Stimulated activated CD4-positive, alpha-beta T cell treated with anti-CD3 and anti-CD28 coated beads, Interleukin-2, amount 100 ng/mL, for 48 hours (primary cell): ENCODE data around the gene HHLA2.
"Not testable (repeated sequence)": the region's sequence is repeated elsewhere in the genome, so short reads cannot be mapped to it uniquely, and the experiment has no call there.

Source experiments
- DNase-seq, 2 donors: peaks; one replicate each; pipeline ENCODE4 v3.0.0-alpha.2; 2020

HHLA2 gene

GRCh38 chr3:108345492-108346205, 49.3 kb downstream of the HHLA2 start:
- no peak for DNase-seq

DNA sequence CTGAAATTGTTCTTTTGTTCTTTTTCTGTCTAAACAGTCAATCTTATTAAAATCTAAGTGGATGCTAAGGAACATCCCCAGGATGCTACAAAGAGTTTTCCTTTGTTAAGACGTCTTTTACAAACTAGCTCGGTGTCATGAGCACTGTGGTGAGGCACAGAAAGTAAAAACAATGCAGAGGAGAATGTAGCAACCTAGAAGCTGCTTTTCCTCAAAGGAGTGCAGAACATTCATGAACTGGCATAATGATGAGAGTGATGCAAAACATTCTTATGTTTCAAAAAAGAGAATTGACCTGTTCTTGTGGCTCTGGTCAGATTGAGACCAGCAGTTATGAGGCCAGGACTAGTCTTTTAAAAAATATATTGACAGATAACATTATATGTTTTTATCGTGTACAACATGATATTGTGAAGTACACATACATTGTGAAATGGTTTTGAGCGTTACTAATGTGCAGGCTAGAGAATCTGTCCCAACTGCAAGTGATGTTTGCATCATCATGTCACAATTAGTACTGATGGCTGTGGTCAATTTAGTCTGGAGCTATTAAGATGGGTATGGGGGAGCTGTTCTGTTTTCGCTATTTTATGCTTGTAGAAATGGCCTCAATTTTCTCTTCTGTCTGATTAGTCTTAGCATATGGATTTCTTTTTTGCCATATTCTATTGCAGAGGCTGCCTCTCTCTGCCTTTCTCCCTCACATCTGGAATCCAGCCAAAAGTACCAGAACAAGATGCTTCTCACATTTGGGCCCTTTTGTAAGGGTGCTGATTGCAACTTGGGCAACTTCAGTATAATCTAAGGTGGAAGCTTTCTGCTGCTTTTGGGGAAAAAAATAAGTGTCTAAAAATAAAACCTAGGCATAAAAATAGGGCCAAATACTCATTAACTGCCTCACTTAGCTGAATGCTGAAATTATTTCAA, 50.2 kb downstream of the HHLA2 start:
- DNase-seq = no peak

GRCh38 chr3:108352176-108352575, 55.8 kb downstream of the HHLA2 start:
- DNase-seq = no peak

DNA sequence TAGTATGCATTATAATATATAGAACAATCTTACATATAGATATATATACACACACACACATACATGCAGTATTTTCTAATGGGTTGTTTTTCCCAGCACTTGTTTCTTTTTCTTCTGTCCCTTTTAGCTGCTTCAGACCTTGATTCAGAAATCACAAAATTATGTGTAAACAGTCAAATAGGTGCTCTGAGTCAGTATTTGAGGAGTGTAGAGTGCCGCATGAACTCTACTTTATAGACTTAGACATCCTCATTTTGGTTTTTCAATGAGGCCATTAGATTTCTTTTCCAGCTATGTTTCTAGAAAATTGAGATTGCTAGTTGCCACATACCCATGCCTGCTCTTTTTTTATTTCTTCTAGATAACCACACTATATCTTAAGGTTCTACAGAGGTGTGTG, 58.2 kb downstream of the HHLA2 start:
- DNase-seq = no peak

GRCh38 chr3:108357042-108357441, 60.7 kb downstream of the HHLA2 start:
- no peak for DNase-seq

DNA sequence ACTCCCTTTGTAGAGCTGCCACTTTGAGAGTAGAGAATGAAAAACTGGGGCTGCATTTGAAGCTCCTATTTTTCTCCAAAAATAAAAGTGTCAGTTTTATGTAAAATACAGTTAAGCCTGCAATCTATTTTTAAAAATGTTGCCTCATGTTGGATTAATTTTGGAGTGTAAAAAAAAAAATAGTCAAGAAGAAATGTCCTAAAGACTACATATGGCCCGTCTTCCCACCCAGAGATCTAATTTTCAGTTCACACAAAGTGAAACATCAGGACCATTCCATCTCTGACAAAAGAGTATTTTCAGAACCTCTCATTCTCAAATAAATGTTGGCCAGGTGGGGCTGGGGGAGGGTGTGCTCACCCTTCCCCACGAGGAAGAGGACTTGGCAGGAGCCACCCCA, 62.7 kb downstream of the HHLA2 start:
- no peak for DNase-seq

GRCh38 chr3:108376026-108376425, 79.7 kb downstream of the HHLA2 start:
- DNase-seq = no peak

DNA sequence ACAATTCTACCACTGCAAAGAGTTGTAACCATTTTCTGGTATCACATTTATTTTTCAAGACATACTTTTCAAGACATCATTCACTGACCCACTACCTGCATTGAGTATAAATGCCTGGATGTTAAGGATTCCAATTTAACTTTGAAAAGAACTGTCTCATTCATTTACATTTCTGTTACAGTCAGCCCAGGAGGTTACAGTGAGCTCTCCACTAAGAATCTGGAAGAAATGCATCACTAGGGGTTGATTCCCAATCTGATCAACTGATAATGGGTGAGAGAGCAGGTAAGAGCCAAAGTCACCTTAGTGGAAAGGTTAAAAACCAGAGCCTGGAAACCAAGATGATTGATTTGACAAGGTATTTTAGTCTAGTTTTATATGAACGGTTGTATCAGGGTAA, 81.0 kb downstream of the HHLA2 start:
- no peak for DNase-seq

DNA sequence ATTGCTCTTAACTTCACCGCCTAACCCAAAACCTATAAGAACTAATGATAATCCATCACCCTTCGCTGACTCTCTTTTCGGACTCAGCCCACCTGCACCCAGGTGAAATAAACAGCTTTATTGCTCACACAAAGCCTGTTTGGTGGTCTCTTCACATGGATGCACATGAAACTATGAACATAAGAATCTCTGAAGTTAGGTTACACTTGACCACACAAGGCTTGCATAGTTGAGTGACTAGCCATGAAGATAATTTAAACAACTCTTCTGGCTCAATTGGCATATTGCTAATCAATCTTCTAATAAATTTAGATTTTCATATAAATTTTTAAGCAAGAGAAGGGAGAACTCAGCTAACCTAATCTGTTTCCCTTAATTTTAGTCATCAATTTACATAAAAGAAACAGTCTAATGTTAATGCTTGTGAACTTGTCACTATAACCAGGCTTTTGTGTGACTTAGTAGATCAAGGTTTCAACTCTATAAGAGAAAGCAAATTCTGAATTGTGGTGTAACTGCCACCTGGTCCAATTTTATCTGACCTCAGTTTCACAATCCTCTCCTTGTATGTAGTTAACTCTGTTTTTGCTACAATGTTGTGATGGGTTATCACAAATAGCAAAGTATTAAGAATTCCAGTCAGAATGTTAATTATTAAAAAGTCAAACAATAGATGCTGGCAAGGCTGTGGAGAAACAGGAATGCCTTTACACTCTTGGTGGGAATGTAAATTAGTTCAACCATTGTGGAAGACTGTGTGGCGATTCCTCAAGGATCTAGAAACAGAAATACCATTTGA, 82.0 kb downstream of the HHLA2 start:
- DNase-seq = no peak

DNA sequence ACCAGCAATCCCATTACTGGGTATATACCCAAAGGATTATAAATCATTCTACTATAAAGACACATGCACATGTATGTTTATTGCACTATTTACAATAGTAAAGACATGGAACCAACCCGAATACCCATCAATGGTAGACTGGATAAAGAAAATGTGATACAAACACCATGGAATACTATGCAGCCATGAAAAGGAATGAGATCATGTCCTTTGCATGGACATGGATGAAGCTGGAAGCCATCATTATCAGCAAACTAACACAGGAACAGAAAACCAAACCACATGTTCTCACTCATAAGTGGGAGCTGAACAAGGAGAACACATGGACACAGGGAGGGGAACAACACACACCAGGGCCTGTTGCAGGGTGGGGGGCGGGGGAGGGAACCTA, 82.6 kb downstream of the HHLA2 start:
- DNase-seq = not testable (repeated sequence)

- DNase-seq = no peak
These were observed 83.9 kb downstream of the HHLA2 start for GRCh38 chr3:108380128-108380795.

DNA sequence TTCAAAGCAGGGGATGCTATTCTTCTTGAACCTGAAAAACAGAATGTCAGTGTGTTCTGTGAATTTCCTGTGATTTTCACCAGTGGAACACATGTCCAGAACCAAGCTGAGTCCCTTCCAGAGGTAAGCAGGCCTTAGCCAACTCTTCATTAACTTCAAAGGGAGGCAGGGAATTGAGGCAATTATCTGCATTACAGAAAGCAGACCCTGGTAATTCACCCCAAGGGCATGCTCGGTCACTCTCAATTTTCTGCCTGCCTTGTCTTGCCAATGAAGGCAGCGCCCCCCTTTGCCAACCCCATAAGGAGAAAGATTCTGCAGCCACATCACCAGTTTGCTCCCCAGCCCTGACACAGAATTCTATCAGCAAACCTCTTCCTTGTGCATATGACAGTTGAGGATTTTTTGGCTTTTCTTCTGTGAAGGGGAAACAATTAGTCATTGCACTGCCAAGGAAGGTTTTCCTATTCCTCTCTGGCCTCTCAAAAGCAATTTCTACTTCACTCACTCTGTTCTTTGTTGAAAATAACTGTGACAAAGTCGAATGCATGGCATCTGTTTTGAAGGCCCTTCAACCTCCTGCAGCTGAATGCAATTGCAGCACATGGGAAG, 85.3 kb downstream of the HHLA2 start:
- no peak for DNase-seq

GRCh38 chr3:108383306-108383705, 87.0 kb downstream of the HHLA2 start:
- no peak for DNase-seq

GRCh38 chr3:108387063-108387462, 90.7 kb downstream of the HHLA2 start:
- DNase-seq = no peak

DNA sequence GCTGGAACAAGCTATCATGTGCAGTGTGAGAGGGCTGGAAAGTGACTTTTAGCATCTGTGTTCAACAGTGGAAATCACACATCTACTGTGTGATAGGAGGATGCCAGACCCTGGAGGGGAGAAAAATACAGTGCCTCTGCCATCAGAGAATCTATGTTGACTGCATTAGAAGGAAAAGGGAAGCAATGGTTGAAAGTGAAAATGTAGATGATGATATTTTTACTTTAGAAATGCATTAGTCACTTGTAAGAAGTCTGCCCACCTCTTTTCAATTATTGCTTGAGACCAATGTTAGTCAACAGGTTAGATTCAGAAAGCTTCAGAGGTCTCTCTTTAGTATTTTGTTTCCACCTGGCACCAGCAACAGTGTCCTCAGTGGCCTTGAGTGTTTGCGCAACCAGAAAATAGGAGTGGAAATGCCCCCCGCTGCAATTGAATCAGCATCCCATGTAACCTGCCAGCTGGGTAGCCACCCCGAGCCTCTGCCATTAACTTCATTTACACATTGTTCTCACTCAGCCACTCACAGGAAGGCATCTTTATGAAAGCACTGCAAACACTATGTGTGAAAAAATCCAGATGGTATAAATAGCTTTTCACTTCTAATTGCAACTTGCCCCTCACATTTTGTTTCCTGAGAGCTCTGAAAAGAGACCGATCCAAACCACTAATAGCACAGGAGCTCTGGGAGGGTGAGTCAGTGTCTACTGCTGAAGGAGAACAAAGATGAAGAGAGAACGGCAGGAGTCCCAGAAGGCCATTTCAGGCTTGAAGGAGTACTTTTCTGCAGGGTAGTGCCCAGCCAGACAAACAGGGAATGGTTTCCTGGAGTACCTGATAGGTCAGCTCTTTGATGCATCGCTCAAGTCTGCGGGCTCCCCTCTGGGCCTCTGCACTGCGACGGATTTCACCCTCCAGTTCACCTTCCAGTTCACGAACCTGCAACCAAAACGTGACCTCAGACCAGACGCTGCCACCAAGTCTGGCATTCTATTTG, 92.1 kb downstream of the HHLA2 start:
- DNase-seq = peak in 1 of 2 donors; percentile 4

GRCh38 chr3:108389372-108389771, 93.0 kb downstream of the HHLA2 start:
- no peak for DNase-seq

GRCh38 chr3:108391917-108392593, 95.7 kb downstream of the HHLA2 start:
- DNase-seq = no peak

- no peak for DNase-seq
These were observed 97.0 kb downstream of the HHLA2 start for GRCh38 chr3:108393128-108393900.

GRCh38 chr3:108394016-108394415, 97.7 kb downstream of the HHLA2 start:
- no peak for DNase-seq

- no peak for DNase-seq
These were observed 98.2 kb downstream of the HHLA2 start for GRCh38 chr3:108394563-108394962.
